Skeletal muscle tissue (tissue), 4 donors: ENCODE measurements around the gene REPIN1. TPM values are rescaled to one million over a fixed set of nuclear protein-coding genes. Genes with fewer than 3 reads are reported as not detected.

ENCODE experiments used
- H3K27ac ChIP-seq: one replicate; pipeline ENCODE4 v1.7.0; 2013; ENCODE audit warnings: mild to moderate bottlenecking, low read depth, low read length, inconsistent platforms
- H3K27me3 ChIP-seq, 3 donors: one replicate each; pipeline ENCODE4 v1.7.0; 2013; ENCODE audit warnings: low read length in 3 of 3; ENCODE audit not compliant: control insufficient read depth in 3 of 3, insufficient read depth in 3 of 3
- H3K36me3 ChIP-seq, 3 donors: one replicate each; pipeline ENCODE4 v1.7.0; 2013; ENCODE audit warnings: low read length in 3 of 3; ENCODE audit not compliant: control insufficient read depth in 3 of 3, insufficient read depth in 3 of 3
- H3K4me1 ChIP-seq, 3 donors: one replicate each; pipeline ENCODE4 v1.7.0; 2013; ENCODE audit warnings: low read length in 3 of 3, mild to moderate bottlenecking in 3 of 3; ENCODE audit not compliant: control insufficient read depth in 3 of 3, insufficient read depth in 3 of 3
- H3K4me3 ChIP-seq, 3 donors: one replicate each; pipeline ENCODE4 v1.7.0; 2013; ENCODE audit warnings: low read length in 3 of 3
- H3K9ac ChIP-seq, 3 donors: one replicate each; pipeline ENCODE4 v1.7.0; 2013; ENCODE audit warnings: low read length in 3 of 3, mild to moderate bottlenecking in 3 of 3, moderate library complexity in 2 of 3, low read depth in 1 of 3
- H3K9me3 ChIP-seq, 3 donors: one replicate each; pipeline ENCODE4 v1.7.0; 2013; ENCODE audit warnings: low read length in 3 of 3; ENCODE audit not compliant: control insufficient read depth in 3 of 3
- total RNA-seq: library from RNA; depleted of rRNA; stranded (reverse); fragments of >200 nt; gene quantifications from one replicate; pipeline ENCODE4 v1.2.3, GENCODE V29; 2014
- donor health status: Osteomylitis.

The REPIN1 gene
- total RNA-seq, 1 donor from 2014 or later = 31.3 TPM

DNA sequence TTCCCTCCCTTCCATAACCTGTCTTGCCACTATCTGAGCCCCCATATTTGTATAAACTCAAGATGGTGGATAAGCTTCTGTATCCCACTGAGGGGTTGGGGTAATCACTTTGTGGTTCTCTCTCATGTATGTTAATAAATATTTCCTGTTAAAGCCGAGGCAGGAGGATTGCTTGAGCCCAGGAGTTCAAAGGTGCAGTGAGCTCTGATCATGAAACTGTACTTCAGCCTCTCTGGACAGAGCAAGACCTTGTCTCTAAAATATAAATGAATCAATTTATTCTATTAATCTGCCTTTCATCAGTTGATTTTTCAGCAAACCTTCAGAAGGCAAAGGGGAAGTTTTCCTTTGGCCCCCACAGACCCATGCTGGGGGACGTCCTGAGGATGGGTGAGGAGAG, 25.4 kb upstream of the REPIN1 start:
- Histone ChIP-seq H3K36me3 (no peaks in the 10 kb centered on the region), H3K4me3 (no peak overlapping the region), H3K27ac (no peak overlapping the region), H3K4me1 (peaks cover 11 to 15% (median 13%) of the 10 kb centered on the region in 3 donors), H3K9me3 (peaks cover 0 to 5% (median 0%) of the 10 kb centered on the region in 3 donors), H3K9ac (no peak overlapping the region), H3K27me3 (peaks cover 28 to 49% (median 46%) of the 10 kb centered on the region in 3 donors)

DNA sequence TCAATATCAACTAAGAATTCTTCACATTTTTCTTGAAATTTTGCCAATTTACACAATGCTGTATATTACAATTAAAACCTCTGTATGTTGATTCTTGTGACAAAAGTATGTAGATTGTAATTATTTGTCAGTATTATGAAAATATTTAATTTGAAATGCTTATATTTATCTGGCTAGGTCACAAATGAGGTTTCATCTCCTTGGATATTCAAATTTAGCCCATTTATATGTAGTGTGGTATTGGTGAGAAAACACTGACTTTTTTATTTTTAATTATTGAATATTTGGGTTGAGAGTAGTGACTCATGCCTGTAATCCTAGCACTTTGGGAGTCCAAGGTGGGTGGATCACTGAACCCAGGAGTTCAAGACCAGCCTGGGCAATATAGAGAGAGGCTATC, 24.3 kb upstream of the REPIN1 start:
- Histone ChIP-seq H3K4me3 (no peak overlapping the region), H3K27me3 (peaks cover 24 to 45% (median 35%) of the 10 kb centered on the region in 3 donors), H3K9me3 (peaks cover 0 to 5% (median 0%) of the 10 kb centered on the region in 3 donors), H3K9ac (no peak overlapping the region), H3K4me1 (peaks cover 11 to 15% (median 13%) of the 10 kb centered on the region in 3 donors), H3K27ac (no peak overlapping the region), H3K36me3 (no peaks in the 10 kb centered on the region)

DNA sequence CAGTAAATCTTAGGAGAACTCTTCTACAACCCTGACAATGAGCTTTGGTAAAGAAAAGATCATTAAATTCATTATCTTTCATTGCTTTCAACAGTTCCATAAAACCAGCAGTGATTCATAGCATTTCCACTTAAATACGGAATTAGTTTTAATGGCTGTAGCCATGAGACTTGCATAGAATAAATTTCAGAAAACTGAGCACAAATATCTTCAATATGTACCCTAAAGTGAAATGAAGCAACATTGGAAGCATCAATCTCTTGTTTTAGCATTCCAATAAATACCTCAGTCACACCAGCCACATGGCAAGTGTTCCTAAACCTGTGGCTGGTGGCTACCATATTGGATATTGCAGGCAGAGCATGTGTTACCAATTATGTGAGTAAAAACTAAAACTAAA, 23.6 kb upstream of the REPIN1 start:
- Histone ChIP-seq H3K9me3 (peaks cover 0 to 5% (median 0%) of the 10 kb centered on the region in 3 donors), H3K4me3 (no peak overlapping the region), H3K9ac (no peak overlapping the region), H3K4me1 (peaks cover 4 to 9% (median 8%) of the 10 kb centered on the region in 3 donors), H3K27me3 (peaks cover 18 to 39% (median 28%) of the 10 kb centered on the region in 3 donors), H3K27ac (no peak overlapping the region), H3K36me3 (no peaks in the 10 kb centered on the region)

DNA sequence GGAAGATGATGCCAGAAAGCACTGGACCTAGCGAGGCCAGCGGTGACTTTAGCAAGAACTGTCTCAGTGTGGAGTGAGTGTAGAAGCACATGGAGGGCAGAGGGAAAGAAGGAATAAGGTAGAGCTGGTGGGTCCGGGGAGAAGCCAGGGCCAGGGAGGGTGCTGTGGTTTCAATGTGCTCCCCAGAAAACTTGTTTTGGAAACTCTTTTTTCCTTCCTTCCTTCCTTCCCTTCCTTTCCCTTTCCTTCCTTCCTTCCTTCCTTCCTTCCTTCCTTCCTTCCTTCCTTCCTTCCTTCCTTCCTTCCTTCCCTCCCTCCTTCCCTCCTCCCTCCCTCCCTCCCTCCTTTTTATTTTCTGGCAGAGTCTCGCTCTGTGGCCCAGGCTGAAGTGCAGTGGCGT, 21.7 kb upstream of the REPIN1 start:
- H3K4me1 ChIP-seq = peaks cover 0 to 3% (median 3%) of the 10 kb centered on the region in 3 donors
- H3K4me3 ChIP-seq = no peak overlapping the region
- no peak overlapping the region for H3K9ac ChIP-seq
- H3K27ac ChIP-seq = no peak overlapping the region
- H3K27me3 ChIP-seq = peaks cover 3 to 25% (median 14%) of the 10 kb centered on the region in 3 donors
- H3K9me3 ChIP-seq = peaks cover 0 to 5% (median 0%) of the 10 kb centered on the region in 3 donors
- no peaks in the 10 kb centered on the region for H3K36me3 ChIP-seq

DNA sequence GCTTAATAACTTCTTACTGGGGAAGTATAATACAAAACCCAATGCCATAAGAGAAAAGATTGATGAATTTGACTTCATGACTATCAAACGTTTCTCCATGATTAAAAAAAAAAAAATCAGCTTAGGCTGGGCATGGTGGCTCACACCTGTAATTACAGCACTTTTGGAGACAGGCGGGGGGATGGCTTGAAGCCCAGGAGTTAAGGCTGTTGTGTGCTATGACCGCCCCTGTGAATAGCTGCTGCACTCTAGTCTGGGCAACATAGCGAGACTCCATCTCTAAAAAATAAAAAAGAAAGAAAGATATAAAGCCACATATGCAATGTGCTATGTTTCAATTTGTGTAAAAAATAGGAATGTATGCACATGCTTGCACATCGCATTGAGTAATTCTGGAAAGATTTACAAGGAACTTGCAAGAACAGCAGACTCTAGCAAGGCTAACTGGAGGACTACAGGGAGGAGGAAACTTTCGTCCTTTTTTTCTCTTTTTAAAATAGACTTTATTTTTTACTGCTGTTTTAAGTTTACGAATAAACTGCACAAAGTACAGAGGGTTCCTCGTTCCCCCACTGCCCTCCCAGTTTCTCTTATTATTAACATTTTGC, 16.9 kb upstream of the REPIN1 start:
- no peak overlapping the region for H3K27ac ChIP-seq
- no peak overlapping the region for H3K9ac ChIP-seq
- H3K4me1 ChIP-seq = no peaks in the 10 kb centered on the region
- H3K9me3 ChIP-seq = no peaks in the 10 kb centered on the region
- no peaks in the 10 kb centered on the region for H3K36me3 ChIP-seq
- no peak overlapping the region for H3K4me3 ChIP-seq
- no peaks in the 10 kb centered on the region for H3K27me3 ChIP-seq

DNA sequence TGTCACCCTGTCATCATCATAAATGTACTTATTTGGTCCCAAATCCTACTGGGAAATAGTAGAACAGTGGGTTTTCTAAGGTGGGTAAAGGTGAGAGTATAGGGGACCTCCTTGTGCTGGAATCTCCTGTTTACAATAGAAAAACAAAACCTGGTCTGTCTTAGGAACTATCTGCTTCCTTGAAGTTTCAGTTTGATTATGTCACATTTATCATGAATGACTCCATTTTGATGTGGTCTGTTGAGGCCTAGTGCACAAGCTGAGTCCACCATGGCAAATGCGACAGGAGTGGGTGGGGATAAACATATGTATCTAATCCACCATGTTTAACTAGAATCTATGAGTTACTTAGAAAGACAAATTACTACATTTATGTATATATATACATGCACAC, 13.0 kb upstream of the REPIN1 start:
- no peaks in the 10 kb centered on the region for H3K9me3 ChIP-seq
- H3K9ac ChIP-seq = no peak overlapping the region
- no peak overlapping the region for H3K27ac ChIP-seq
- H3K27me3 ChIP-seq = no peaks in the 10 kb centered on the region
- H3K4me1 ChIP-seq = peaks cover 4 to 16% (median 4%) of the 10 kb centered on the region in 3 donors
- no peaks in the 10 kb centered on the region for H3K36me3 ChIP-seq
- H3K4me3 ChIP-seq = no peak overlapping the region

DNA sequence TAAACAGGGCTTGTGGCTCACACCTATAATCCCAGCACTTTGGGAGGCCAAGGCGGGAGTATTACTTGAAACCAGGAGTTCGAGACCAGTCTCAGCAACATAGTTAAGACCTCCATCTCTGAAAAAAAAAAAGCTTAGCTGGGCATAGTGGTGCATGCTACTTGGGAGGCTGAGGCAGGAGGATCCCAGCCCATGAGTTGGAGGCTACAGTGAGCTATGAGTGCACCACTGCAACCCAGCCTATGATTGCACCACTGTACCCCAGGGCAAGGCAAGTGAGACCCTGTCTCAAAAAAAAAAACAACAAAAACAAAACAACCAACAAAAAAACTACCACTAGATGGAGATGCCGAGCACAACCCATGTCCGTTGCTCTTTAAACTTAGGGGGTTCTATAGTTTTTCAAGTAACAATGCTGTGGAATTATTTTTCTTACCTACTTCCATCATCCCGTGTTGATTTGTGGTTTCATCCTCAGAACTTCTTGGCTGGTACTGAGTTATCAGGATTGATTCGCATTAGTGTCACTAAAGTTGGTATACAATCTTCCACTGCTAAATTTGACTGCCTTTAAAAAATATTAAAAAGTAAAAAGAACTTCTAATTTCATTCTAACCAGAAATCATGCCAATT, 12.2 kb upstream of the REPIN1 start:
- no peak overlapping the region for H3K4me3 ChIP-seq
- H3K27ac ChIP-seq = no peak overlapping the region
- H3K27me3 ChIP-seq = no peaks in the 10 kb centered on the region
- no peaks in the 10 kb centered on the region for H3K36me3 ChIP-seq
- no peak overlapping the region for H3K9ac ChIP-seq
- H3K9me3 ChIP-seq = no peaks in the 10 kb centered on the region
- peaks cover 5 to 18% (median 7%) of the 10 kb centered on the region in 3 donors for H3K4me1 ChIP-seq

DNA sequence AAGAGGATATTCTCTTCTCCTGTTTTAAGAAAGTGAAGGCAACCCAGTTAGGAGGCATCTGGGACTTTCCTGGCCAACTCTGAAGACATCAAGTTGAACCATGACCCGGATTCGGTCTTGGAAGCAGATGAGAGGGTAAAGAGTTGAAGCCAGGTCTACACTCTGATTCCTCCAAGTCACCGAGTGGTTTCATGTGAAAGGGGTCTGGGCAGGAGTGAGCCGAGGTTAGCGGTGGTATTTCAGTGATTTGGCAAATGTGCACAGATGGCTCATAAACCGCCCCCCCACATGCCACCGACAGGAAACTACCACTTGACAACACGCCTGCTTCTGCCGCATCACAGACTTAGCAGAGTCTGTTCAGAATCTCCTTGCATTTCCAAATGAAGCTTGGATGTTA, 11.4 kb upstream of the REPIN1 start:
- Histone ChIP-seq H3K36me3 (no peaks in the 10 kb centered on the region), H3K4me3 (no peak overlapping the region), H3K27me3 (no peaks in the 10 kb centered on the region), H3K9ac (no peak overlapping the region), H3K4me1 (peaks cover 13 to 26% (median 14%) of the 10 kb centered on the region in 3 donors), H3K9me3 (no peaks in the 10 kb centered on the region), H3K27ac (no peak overlapping the region)

DNA sequence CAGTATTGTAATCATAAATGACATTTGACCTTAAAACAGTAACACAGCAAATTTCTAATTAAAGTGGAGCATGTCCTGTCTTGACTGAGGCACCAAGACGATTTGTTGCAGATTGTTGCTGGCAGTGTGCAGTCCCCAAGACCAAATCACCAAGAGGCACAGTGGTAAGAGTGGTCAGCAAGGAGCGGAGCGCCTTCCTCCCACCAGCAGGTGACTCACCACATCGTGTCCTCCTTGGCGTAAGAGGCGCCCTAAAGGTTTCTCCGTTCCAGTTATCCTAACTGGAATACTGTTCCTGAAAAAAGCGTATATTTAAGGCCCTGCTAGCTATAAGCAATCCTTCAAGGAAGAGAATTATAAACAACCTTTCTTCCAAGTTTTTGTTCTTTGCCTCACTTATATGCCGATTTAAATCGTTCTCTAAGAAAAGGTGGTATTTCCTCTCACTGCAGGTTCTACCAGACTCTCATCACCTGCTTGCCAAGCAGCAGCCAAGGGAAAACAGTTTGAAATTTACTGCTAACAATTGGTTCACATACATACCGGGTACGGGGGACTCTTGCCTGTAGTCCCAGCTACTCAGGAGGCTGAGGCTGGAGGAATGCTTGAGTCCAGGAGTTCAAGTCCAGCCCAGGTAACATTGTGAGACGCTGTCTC, 10.7 kb upstream of the REPIN1 start:
- H3K27ac ChIP-seq = no peak overlapping the region
- H3K4me3 ChIP-seq = no peak overlapping the region
- H3K4me1 ChIP-seq = peaks cover 15 to 33% (median 17%) of the 10 kb centered on the region in 3 donors
- H3K9me3 ChIP-seq = no peaks in the 10 kb centered on the region
- H3K27me3 ChIP-seq = no peaks in the 10 kb centered on the region
- no peak overlapping the region for H3K9ac ChIP-seq
- no peaks in the 10 kb centered on the region for H3K36me3 ChIP-seq

DNA sequence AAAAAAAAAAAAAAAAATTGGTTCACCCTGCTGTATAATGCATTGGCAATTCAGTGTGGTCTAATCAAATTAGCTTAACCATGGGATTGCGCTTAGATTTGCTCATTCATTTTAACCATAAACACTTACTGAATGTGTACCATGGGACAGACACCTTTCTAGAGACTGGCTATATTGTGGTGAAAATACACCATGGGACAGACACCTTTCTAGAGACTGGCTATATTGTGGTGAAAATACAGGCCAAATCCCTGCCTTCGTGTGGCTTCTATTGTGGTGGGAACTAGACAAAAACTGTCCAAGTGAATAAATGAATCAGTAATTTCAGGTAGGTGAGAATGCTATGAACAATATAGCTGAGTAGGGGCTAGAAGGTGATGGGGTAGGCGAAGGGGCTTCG, 10.2 kb upstream of the REPIN1 start:
- no peak overlapping the region for H3K4me3 ChIP-seq
- no peaks in the 10 kb centered on the region for H3K36me3 ChIP-seq
- peaks cover 17 to 38% (median 22%) of the 10 kb centered on the region in 3 donors for H3K4me1 ChIP-seq
- H3K27ac ChIP-seq = no peak overlapping the region
- H3K9me3 ChIP-seq = no peaks in the 10 kb centered on the region
- no peak overlapping the region for H3K9ac ChIP-seq
- H3K27me3 ChIP-seq = no peaks in the 10 kb centered on the region
